WTC11 (cell line): ENCODE measurements around the gene QSOX2.

Experiments
- ARID4B ChIP-seq: sonication (generic); formaldehyde crosslinking; IDR thresholded peaks from 2 replicates; pipeline ENCODE4 v1.8.0; 2023; ENCODE audit warnings: missing genetic modification reagents, mild to moderate bottlenecking, borderline replicate concordance
- CBFB ChIP-seq: sonication (generic); formaldehyde crosslinking; IDR thresholded peaks from 2 replicates; pipeline ENCODE4 v1.8.1; 2022; ENCODE audit warnings: mild to moderate bottlenecking, low read depth, missing genetic modification reagents
- CTCF ChIP-seq: fragments of 200-600 bp; IDR thresholded peaks from 2 replicates; pipeline ENCODE4 v1.8.0; 2022; ENCODE audit warnings: antibody characterized with exemption
- FOXK1 ChIP-seq: sonication (generic); formaldehyde crosslinking; IDR thresholded peaks from 2 replicates; pipeline ENCODE4 v1.8.0; 2022; ENCODE audit warnings: mild to moderate bottlenecking, moderate library complexity, missing genetic modification reagents
- IRF2 ChIP-seq: sonication (generic); formaldehyde crosslinking; IDR thresholded peaks from 2 replicates; pipeline ENCODE4 v1.8.0; 2022; ENCODE audit warnings: low read depth, missing genetic modification reagents, borderline replicate concordance
- MAX ChIP-seq: sonication (generic); formaldehyde crosslinking; IDR thresholded peaks from 2 replicates; pipeline ENCODE4 v1.8.0; 2022; ENCODE audit warnings: mild to moderate bottlenecking, missing genetic modification reagents
- NFYB ChIP-seq: sonication (generic); formaldehyde crosslinking; conservative IDR thresholded peaks from 2 replicates; pipeline ENCODE4 v1.8.0; 2022; ENCODE audit warnings: low read depth, missing genetic modification reagents
- NR1H2 ChIP-seq: sonication (generic); formaldehyde crosslinking; IDR thresholded peaks from 2 replicates; pipeline ENCODE4 v1.9.0; 2021; ENCODE audit warnings: mild to moderate bottlenecking, moderate library complexity, missing genetic modification reagents
- USF2 ChIP-seq: sonication (generic); formaldehyde crosslinking; IDR thresholded peaks from 2 replicates; pipeline ENCODE4 v1.8.1; 2023; ENCODE audit warnings: mild to moderate bottlenecking, missing genetic modification reagents, moderate library complexity

- TF ChIP-seq CTCF, result no peak
- no peak for TF ChIP-seq CBFB (CRISPR knock-in tag)
- no peak for TF ChIP-seq NFYB
- TF ChIP-seq USF2 (CRISPR knock-in tag), result no peak
- no peak for TF ChIP-seq MAX (CRISPR knock-in tag)
- no peak for TF ChIP-seq FOXK1
- no peak for TF ChIP-seq NR1H2 (CRISPR knock-in tag)
- TF ChIP-seq IRF2 (CRISPR knock-in tag), result no peak
- no peak for TF ChIP-seq ARID4B
Measured at GRCh38 chr9:136187683-136188586, 57.7 kb downstream of the QSOX2 start.
